Endothelial cell (in vitro differentiated cells): ENCODE results near the gene DCTN2. TPM values are rescaled to one million over a fixed set of nuclear protein-coding genes. Genes with fewer than 3 reads are reported as not detected.

Source experiments
- DNase-seq: peaks from one replicate; pipeline ENCODE4 v3.0.0; 2021; ENCODE audit warnings: low spot score
- H3K27ac Mint-ChIP-seq: one replicate; pipeline ENCODE4 v1.8.0; 2021; ENCODE audit warnings: mixed read lengths, inconsistent platforms; ENCODE audit not compliant: unreplicated experiment
- H3K27me3 Mint-ChIP-seq: one replicate; pipeline ENCODE4 v1.8.0; 2021; ENCODE audit warnings: mild to moderate bottlenecking, moderate library complexity, mixed read lengths, inconsistent platforms; ENCODE audit not compliant: unreplicated experiment
- H3K36me3 Mint-ChIP-seq: one replicate; pipeline ENCODE4 v1.8.0; 2021; ENCODE audit warnings: mild to moderate bottlenecking, low read depth, mixed read lengths, inconsistent platforms; ENCODE audit not compliant: unreplicated experiment
- H3K4me1 Mint-ChIP-seq: one replicate; pipeline ENCODE4 v1.8.0; 2021; ENCODE audit warnings: mild to moderate bottlenecking, mixed read lengths, inconsistent platforms; ENCODE audit not compliant: unreplicated experiment
- H3K4me3 Mint-ChIP-seq: one replicate; pipeline ENCODE4 v1.8.0; 2021; ENCODE audit warnings: mild to moderate bottlenecking, mixed read lengths, inconsistent platforms; ENCODE audit not compliant: unreplicated experiment
- H3K9me3 Mint-ChIP-seq: one replicate; pipeline ENCODE4 v1.8.0; 2021; ENCODE audit warnings: mixed read lengths, inconsistent platforms; ENCODE audit not compliant: unreplicated experiment
- total RNA-seq: library from RNA; stranded (reverse); fragmentation: NEBNext Ultra II Directional; extraction: Animal tissue kit (Norgen Biotek cat#: 25700); gene quantifications from one replicate; pipeline ENCODE4 v1.2.1, GENCODE V29; 2021; ENCODE audit not compliant: unreplicated experiment
- TF ChIP-seq, protein P1 (sequence below): fragments of 200-600 bp; sonication (generic); IDR thresholded peaks from one replicate; pipeline ENCODE4 v1.5.0; 2021; ENCODE audit warnings: antibody characterized with exemption; ENCODE audit not compliant: unreplicated experiment

DCTN2 gene
- total RNA-seq, 1 donor from 2014 or later: 195 TPM

DNA sequence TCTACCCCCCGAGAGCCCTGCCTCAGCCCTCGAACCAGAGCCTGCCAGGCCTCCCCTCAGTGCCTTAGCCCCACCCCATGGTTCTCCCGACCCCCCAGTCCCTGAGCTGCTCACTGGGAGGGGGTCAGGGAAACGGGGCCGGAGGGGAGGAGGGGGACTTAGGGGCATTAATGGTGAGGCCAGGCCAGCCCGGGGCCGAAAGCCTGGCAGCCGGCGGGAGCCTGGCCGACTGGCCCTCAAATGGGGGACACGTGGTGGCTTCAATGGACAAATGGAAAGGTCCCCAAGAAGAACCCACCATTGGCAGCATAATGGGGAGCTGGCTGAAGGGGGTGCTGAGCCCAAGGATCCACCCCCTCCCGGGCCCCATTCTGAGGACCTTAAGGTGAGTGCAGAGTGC lies 18.8 kb downstream of the DCTN2 start:
- no peaks in the 10 kb centered on the region for H3K9me3 Mint-ChIP-seq
- peak overlapping the region; percentile 65 for H3K4me3 Mint-ChIP-seq
- H3K27me3 Mint-ChIP-seq: peaks cover 24% of the 10 kb centered on the region
- DNase-seq: no peak
- no peak overlapping the region for H3K27ac Mint-ChIP-seq
- H3K4me1 Mint-ChIP-seq: peaks cover 18% of the 10 kb centered on the region
- TF ChIP-seq, protein P1, sequence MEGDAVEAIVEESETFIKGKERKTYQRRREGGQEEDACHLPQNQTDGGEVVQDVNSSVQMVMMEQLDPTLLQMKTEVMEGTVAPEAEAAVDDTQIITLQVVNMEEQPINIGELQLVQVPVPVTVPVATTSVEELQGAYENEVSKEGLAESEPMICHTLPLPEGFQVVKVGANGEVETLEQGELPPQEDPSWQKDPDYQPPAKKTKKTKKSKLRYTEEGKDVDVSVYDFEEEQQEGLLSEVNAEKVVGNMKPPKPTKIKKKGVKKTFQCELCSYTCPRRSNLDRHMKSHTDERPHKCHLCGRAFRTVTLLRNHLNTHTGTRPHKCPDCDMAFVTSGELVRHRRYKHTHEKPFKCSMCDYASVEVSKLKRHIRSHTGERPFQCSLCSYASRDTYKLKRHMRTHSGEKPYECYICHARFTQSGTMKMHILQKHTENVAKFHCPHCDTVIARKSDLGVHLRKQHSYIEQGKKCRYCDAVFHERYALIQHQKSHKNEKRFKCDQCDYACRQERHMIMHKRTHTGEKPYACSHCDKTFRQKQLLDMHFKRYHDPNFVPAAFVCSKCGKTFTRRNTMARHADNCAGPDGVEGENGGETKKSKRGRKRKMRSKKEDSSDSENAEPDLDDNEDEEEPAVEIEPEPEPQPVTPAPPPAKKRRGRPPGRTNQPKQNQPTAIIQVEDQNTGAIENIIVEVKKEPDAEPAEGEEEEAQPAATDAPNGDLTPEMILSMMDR: no peak
- peaks cover 41% of the 10 kb centered on the region for H3K36me3 Mint-ChIP-seq

DNA sequence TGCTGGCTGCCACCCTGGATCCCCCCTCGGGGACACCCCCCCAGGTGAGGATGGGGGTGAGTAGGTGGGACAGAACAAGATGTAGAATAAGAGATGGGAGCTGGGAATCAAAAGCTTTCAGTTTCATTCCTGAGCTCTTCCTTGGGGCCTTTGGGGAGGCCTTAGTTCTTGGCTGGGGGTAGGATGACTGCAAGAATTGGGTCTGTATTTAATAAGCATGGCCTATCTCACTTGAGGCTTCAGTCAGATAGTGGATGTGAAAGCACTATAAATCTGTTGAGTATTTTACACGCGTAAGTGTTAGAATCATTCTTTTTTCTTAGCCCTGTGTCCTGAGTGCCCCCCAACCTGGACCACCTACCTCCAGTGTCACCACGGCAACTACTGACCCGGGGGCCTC lies 19.8 kb downstream of the DCTN2 start:
- H3K4me3 Mint-ChIP-seq: peak overlapping the region; percentile 51
- H3K9me3 Mint-ChIP-seq: no peaks in the 10 kb centered on the region
- H3K4me1 Mint-ChIP-seq: peaks cover 19% of the 10 kb centered on the region
- H3K27ac Mint-ChIP-seq: no peak overlapping the region
- H3K36me3 Mint-ChIP-seq: peaks cover 39% of the 10 kb centered on the region
- H3K27me3 Mint-ChIP-seq: peaks cover 25% of the 10 kb centered on the region
- TF ChIP-seq, protein P1: no peak
- no peak for DNase-seq

DNA sequence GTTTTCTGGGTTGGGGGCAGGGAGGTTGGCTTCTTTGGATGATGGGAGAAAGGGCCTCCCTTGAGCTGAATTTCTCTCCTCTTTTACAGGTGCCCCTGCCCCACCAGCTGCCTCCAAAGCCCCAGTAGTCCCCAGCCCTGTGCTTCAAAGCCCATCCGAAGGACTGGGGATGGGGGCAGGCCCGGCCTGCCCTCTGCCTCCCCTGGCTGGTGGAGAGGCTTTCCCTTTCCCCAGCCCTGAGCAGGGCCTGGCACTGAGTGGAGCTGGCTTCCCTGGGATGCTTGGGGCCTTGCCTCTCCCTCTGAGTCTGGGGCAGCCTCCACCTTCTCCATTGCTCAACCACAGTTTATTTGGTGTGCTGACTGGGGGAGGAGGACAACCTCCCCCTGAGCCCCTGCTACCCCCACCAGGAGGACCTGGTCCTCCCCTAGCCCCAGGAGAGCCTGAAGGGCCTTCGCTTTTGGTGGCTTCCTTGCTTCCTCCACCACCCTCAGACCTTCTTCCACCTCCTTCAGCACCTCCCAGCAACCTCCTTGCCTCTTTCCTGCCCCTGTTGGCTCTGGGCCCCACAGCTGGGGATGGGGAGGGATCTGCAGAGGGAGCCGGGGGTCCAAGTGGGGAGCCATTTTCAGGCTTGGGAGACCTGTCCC lies 20.4 kb downstream of the DCTN2 start:
- TF ChIP-seq, protein P1: no peak
- Mint-ChIP-seq H3K27me3 (peaks cover 30% of the 10 kb centered on the region), H3K9me3 (no peaks in the 10 kb centered on the region), H3K36me3 (peaks cover 33% of the 10 kb centered on the region), H3K4me1 (peaks cover 22% of the 10 kb centered on the region), H3K4me3 (no peak overlapping the region), H3K27ac (no peak overlapping the region)
- no peak for DNase-seq

DNA sequence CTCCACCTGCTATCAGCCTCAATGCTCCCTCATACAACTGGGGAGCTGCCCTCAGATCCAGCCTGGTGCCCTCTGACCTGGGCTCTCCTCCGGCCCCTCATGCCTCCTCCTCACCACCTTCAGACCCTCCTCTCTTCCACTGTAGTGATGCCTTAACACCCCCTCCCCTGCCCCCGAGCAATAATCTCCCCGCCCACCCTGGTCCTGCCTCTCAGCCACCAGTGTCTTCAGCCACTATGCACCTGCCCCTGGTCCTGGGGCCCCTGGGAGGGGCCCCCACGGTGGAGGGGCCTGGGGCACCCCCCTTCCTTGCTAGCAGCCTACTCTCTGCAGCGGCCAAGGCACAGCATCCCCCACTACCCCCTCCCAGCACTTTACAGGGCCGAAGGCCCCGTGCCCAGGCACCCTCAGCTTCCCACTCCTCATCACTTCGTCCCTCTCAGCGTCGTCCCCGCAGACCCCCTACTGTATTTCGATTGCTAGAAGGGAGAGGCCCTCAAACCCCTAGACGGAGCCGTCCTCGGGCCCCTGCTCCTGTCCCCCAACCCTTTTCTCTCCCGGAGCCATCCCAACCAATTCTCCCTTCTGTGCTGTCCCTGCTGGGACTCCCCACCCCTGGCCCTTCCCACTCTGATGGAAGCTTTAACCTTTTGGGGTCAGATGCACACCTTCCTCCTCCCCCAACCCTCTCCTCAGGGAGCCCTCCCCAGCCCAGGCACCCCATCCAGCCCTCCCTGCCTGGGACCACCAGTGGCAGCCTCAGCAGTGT lies 21.2 kb downstream of the DCTN2 start:
- Mint-ChIP-seq H3K27me3 (peaks cover 32% of the 10 kb centered on the region), H3K4me3 (no peak overlapping the region), H3K9me3 (no peaks in the 10 kb centered on the region), H3K36me3 (peaks cover 29% of the 10 kb centered on the region), H3K27ac (no peak overlapping the region), H3K4me1 (peaks cover 27% of the 10 kb centered on the region)
- DNase-seq: no peak
- TF ChIP-seq, protein P1: no peak
